MV-4-11 (cell line): ENCODE data around the gene EDEM3.
"Not testable (repeated sequence)": the region's sequence is repeated elsewhere in the genome, so short reads cannot be mapped to it uniquely, and the experiment has no call there.

Source experiments
- DNase-seq: peaks from one replicate; lab custom pipeline; 2025; lab: John Stamatoyannopoulos, UW

The EDEM3 gene

GRCh38 chr1:184770181-184770979 is 15.7 kb upstream of the EDEM3 start:
- no peak for DNase-seq

- no peak for DNase-seq
These were observed 14.6 kb upstream of the EDEM3 start for GRCh38 chr1:184769241-184769640.

GRCh38 chr1:184768467-184768866 is 13.8 kb upstream of the EDEM3 start:
- DNase-seq: no peak

GRCh38 chr1:184767591-184767990 is 12.9 kb upstream of the EDEM3 start:
- DNase-seq: no peak

GRCh38 chr1:184764483-184764882 is 9.8 kb upstream of the EDEM3 start:
- no peak for DNase-seq

GRCh38 chr1:184763520-184763919 is 8.9 kb upstream of the EDEM3 start:
- DNase-seq: not testable (repeated sequence)

GRCh38 chr1:184761969-184762485 is 7.4 kb upstream of the EDEM3 start:
- no peak for DNase-seq

GRCh38 chr1:184759651-184760050 is 5.0 kb upstream of the EDEM3 start:
- DNase-seq: no peak

- no peak for DNase-seq
These were observed 4.5 kb upstream of the EDEM3 start for GRCh38 chr1:184759112-184759511.

- no peak for DNase-seq
These were observed 3.2 kb upstream of the EDEM3 start for GRCh38 chr1:184757891-184758290.

- DNase-seq: no peak
These were observed 2.7 kb upstream of the EDEM3 start for GRCh38 chr1:184757406-184757805.

GRCh38 chr1:184755226-184756065 is 788 bp upstream of the EDEM3 start:
- no peak for DNase-seq

- peak; percentile 74 for DNase-seq
These were observed 816 bp downstream of the EDEM3 start for GRCh38 chr1:184753608-184754475.

- DNase-seq: no peak
These were observed 1.5 kb downstream of the EDEM3 start for GRCh38 chr1:184753117-184753516.

GRCh38 chr1:184752656-184753055 is 2.0 kb downstream of the EDEM3 start:
- DNase-seq: peak; percentile 81

- no peak for DNase-seq
These were observed 5.9 kb downstream of the EDEM3 start for GRCh38 chr1:184748740-184749139.

- peak; percentile 76 for DNase-seq
These were observed 7.3 kb downstream of the EDEM3 start for GRCh38 chr1:184747089-184747955.

GRCh38 chr1:184745929-184746638 is 8.6 kb downstream of the EDEM3 start:
- DNase-seq: no peak

- DNase-seq: no peak
These were observed 9.5 kb downstream of the EDEM3 start for GRCh38 chr1:184745110-184745509.

- no peak for DNase-seq
These were observed 11.4 kb downstream of the EDEM3 start for GRCh38 chr1:184743062-184743756.
